Stomach (tissue), 4 donors: ENCODE measurements around the gene DNLZ.

ENCODE experiments used
- CTCF ChIP-seq, 7 experiments: fragments of 450-650 bp in 4 of 7; fragments of 200-600 bp in 3 of 7; sonication (generic) in 3 of 7; IDR thresholded peaks; one replicate each; pipeline ENCODE4 v1.5.1; 2016 to 2019; ENCODE audit warnings: antibody characterized with exemption in 7 of 7, control low read depth in 2 of 7, mild to moderate bottlenecking in 1 of 7
- EP300 ChIP-seq: sonication (generic); formaldehyde crosslinking; IDR thresholded peaks from one replicate; pipeline ENCODE4 v1.6.1; 2017; ENCODE audit warnings: antibody characterized with exemption

GRCh38 chr9:136377341-136378169, 14.0 kb upstream of the DNLZ start:
- TF ChIP-seq CTCF (IDR thresholded peaks at IDR 0.05) (no peak), EP300 (no peak)
